CD4-positive, alpha-beta T cell treated with Interferon alpha-2 for 1 hour (primary cell): ENCODE data around the gene SPRYD7.
"Not testable (repeated sequence)": the region's sequence is repeated elsewhere in the genome, so short reads cannot be mapped to it uniquely, and the experiment has no call there.

Experiments
- DNase-seq, 2 donors: peaks; one replicate each; pipeline ENCODE4 v3.0.0-alpha.2; 2020 to 2022

SPRYD7 gene

GRCh38 chr13:49932066-49932465, 4.1 kb downstream of the SPRYD7 start:
- no peak for DNase-seq

GRCh38 chr13:49927755-49928154, 8.4 kb downstream of the SPRYD7 start:
- no peak for DNase-seq

- no peak for DNase-seq
Measured at GRCh38 chr13:49925881-49926418, 10.2 kb downstream of the SPRYD7 start.

GRCh38 chr13:49922301-49922700, 13.8 kb downstream of the SPRYD7 start:
- no peak for DNase-seq

DNA sequence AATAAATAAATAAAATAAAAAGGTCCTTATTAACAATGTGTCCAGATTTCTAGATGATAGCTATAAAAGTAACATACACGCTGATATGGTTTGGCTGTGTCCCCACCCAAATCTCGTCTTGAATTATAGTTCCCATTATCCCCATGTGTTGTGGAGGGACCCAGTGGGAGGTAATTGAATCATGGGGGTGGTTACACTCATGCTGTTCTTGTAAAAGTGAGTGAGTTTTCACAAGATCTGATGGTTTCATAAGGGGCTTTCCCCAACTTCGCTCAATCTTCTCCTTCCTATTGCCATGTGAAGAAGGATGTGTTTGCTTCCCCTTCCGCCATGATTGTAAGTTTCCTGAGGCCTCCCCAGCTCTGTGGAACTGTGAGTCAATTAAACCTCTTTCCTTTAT, 15.2 kb downstream of the SPRYD7 start:
- not testable (repeated sequence) for DNase-seq

GRCh38 chr13:49918106-49918505, 18.0 kb downstream of the SPRYD7 start:
- not testable (repeated sequence) for DNase-seq

DNA sequence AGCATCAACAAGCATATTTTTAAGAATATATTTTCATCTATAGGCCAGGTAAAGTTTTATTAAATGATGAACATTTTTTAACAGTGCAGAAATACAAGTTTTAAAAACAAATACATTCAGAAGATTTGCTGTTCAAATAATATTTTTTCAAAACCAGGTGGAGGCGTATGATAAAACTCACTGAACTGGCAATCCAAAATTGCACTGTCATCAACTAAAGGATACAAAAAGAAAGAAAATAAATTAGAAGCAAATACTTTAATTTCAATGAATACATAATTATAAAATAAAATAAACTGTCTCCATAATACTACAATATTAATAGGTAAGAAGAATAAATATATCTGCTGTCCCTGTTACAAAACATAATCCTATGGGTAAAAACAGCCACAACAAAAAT, 21.2 kb downstream of the SPRYD7 start:
- DNase-seq: no peak

DNA sequence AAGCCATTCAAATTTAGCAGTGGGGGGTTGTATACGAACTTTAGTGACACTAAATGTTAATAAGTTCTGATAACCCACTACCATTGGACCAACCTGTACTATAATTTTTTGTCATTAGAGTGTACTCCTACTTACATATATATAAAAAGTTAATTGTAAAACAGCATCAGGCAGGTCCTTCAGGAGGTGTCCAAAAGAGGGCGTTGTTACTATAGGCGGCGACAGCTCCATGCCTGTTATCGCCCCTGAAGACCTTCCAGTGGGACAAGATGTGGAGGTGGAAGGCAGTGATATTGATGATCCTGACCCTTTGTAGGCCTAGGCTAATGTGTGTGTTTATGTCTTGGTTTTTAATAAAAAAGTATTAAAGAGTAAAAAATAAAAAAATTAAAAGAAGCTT, 27.5 kb downstream of the SPRYD7 start:
- DNase-seq: no peak

DNA sequence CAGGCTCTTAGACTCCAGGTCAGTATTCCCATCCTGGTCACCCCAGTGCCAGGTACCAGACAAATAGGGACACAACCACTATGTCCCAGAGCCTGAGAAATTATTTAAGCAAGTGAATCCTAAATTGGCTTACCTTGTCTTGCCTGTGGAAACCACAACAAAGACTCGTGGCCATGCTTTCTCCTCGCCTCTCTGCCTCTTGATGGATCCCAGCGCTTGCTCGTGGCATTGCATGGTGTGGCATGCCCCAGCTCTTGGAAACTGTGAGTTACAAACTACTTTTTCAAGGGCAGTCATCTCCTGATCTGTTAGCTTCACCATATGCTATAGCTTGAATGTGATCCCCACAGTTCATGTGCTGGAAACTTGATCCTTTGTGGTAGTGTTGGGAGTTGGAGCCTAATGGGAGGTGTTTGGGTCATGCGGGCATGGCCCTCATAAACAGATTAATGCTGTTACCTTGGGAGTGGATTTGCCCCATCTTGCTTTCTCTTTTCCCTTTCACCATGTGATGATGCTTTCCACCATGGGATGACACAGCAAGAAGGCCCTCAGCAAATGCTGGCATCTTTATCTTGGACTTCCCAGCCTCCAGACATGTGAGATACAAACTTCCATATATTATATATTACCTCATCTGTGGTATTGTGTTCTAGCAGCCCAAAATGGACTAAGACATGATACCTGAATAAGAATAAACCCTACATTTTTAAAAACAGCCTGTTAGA, 31.2 kb downstream of the SPRYD7 start:
- no peak for DNase-seq

DNA sequence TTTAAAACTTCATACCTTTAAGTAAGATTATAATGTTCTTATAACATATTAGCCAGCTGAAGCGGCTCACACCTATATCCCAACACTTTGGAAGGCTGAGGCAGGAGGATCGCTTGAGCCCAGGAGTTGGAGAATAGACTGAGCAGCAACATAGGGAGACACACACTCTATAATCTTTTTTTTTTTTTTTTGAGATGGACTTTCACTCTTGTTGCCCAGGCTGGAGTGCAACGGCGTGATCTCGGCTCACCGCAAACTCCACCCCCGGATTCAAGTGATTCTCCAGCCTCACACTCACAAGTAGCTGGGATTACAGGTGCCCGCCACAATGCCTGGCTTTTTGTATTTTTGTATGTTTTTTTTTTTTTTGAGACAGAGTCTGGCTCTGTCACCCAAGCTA, 37.3 kb downstream of the SPRYD7 start:
- DNase-seq: no peak

GRCh38 chr13:49897713-49898112, 38.4 kb downstream of the SPRYD7 start:
- DNase-seq: no peak

DNA sequence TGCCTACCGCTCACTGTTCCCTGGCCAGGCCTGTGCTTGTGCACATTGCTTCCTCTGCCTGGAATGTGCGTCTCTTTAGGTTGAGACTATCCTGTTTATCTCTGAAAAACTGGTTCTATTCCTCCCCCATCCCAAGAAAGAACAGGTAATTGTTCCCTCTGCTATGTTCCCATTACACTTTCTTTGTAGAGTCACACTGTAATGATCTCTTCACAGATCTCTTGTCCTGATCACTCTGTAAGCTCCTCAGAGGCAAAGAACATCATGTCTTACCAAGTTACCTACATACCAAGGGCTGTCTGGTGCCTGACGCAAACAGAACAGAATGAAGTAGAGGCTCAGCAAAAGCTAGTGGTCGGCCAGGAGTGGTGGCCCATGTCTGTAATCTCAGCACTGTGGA, 40.3 kb downstream of the SPRYD7 start:
- no peak for DNase-seq

GRCh38 chr13:49893591-49893990, 42.5 kb downstream of the SPRYD7 start:
- DNase-seq: no peak

DNA sequence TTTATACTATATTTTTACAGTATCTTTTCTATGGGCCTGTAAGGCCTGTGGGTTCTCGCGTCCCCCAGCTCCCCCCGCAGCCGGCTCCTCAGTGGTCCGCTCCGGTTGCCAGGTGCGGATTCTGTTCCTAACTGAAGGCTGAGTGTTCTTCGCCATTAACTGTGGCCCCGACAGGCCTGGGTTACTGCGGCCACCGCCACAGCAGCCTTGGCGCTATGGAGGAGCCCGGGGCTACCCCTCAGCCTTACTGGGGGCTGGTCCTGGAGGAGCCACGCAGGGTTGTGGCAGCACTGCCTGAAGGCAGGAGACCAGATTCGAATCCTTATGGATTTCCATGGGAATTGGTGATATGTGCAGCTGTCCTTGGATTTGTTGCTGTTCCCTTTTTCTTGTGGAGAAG, 45.8 kb downstream of the SPRYD7 start:
- DNase-seq: no peak

DNA sequence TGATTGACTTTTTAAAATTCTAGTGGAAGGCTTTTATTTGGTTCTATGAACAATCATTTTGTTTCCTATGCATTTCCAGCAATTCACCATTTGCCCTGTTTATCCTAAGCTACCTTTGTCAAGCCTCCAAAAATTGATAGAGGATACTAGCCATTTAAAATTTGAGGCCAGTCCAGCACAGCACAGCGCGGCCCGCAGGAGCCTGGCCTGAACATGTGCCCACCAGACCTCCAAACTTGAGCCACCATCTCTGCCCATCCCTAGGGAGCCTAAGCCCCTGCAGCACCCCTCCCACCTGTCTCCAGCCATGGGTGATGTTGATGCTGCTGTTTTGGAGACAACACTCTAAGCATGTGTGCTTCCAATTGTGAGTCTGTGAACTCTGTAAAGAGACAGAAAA, 57.5 kb downstream of the SPRYD7 start:
- DNase-seq: no peak

DNA sequence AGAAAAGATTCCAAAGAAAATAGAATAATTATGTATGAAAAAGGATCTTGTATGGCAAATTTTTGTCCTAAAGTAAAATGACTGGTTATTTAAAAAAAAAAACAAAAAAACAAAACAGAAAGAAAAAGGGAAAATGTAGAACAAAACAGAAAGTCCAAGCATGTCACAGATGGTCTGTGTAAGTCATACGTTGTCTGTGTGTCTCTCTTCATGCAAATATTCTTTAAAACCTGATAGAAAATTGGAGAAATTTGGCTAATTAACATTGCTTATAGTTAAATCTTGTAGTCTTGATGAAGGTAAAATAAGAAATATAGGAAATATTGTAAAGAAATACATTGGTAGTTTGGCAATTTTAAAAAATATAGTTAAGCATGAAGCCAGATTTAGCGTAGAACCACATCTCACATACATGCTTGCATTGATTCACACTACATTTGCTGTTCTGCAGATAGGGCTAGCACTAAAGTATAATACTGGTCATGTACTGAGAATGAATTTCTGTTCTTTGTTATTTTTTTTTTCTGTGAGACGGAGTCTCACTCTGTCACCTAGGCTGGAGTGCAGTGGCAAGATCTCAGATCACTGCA, 58.4 kb downstream of the SPRYD7 start:
- no peak for DNase-seq

DNA sequence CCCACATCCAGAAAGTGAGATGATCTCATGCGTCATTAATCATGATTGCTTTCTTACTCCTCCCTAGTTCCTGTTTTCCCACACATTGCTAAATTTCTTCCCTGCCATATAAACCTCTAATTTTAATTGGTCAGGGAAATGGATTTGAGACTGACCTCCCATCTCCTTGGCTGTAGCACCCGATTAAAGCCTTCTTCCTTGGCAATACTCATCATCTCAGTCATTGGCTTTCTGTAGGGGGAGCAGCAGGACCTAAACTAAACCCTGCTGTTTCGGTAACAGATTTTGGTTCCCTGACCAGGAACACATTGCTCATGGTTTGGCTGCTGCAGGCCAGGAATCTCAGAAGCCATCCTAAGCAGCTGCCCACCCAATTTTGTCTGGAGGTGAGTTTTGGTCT, 61.7 kb downstream of the SPRYD7 start:
- DNase-seq: no peak

GRCh38 chr13:49869519-49869918, 66.6 kb downstream of the SPRYD7 start:
- no peak for DNase-seq

DNA sequence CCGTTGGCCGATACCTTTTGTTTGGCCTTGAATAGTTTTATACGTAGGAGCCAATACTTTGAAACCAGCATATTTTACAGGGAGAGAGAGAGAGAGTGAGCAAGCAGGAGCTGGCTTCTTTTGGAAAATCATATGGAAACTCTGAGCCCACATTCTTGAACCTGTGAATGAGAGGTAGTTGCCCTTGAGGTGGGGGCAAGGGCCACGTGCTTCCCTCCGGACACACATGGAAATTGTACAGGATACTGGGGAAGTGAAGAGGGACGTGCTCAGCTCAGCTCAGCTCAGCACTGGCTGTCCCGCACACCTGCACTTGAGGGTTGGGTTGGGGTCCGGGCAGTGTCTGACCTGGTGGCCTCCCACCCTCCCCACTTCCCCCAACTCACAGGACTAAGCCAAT, 68.3 kb downstream of the SPRYD7 start:
- DNase-seq: no peak

- no peak for DNase-seq
Measured at GRCh38 chr13:49865218-49865617, 70.9 kb downstream of the SPRYD7 start.

GRCh38 chr13:49864509-49864908, 71.6 kb downstream of the SPRYD7 start:
- DNase-seq: no peak
